GM13977 (cell line): ENCODE data around the gene CCND2.

Experiments
- DNase-seq: peaks from one replicate; pipeline ENCODE4 v3.0.0; 2012; ENCODE audit warnings: low spot score
- CTCF ChIP-seq: IDR thresholded peaks from 2 replicates; pipeline ENCODE4 v1.5.1; 2012; ENCODE audit warnings: mild to moderate bottlenecking, control low read depth; ENCODE audit not compliant: insufficient read depth; ENCODE audit errors: extremely low read depth, missing control alignments
- in situ Hi-C: fragments of 300-500 bp; cut with MboI; formaldehyde crosslinking; loops from one replicate; pipeline ENCODE4 v1.12.0; 2022; ENCODE audit warnings: low sequenced_read_pairs, low pct_unique_long_range_greater_than_20kb, mixed read lengths, inconsistent platforms; ENCODE audit not compliant: unreplicated experiment

Gene CCND2

GRCh38 chr12:4293966-4294505 lies 20.5 kb downstream of the CCND2 start:
- in situ Hi-C loops, result no loop called here
- no peak for DNase-seq
- TF ChIP-seq CTCF, result no peak

- no peak for TF ChIP-seq CTCF
- in situ Hi-C loops, result no loop called here
- DNase-seq, result no peak
These were observed 23.2 kb downstream of the CCND2 start for GRCh38 chr12:4296751-4297150.

- in situ Hi-C loops, result no loop called here
- no peak for DNase-seq
- TF ChIP-seq CTCF, result no peak
These were observed 24.1 kb downstream of the CCND2 start for GRCh38 chr12:4297617-4298016.

GRCh38 chr12:4300883-4301282 lies 27.3 kb downstream of the CCND2 start:
- TF ChIP-seq CTCF, result no peak
- in situ Hi-C loops, result no loop called here
- DNase-seq, result no peak

- TF ChIP-seq CTCF, result no peak
- no peak for DNase-seq
- in situ Hi-C loops, result no loop called here
These were observed 28.5 kb downstream of the CCND2 start for GRCh38 chr12:4301932-4302501.

- DNase-seq, result no peak
- in situ Hi-C loops, result no loop called here
These were observed 29.3 kb downstream of the CCND2 start for GRCh38 chr12:4302881-4303280.

More at GRCh38 chr12:4302881-4303280, 29.3 kb downstream of the CCND2 start:
- TF ChIP-seq CTCF, result no peak
